Chondrocyte (in vitro differentiated cells): ENCODE measurements around the gene JAKMIP1. TPM values are rescaled to one million over a fixed set of nuclear protein-coding genes. Genes with fewer than 3 reads are reported as not detected.

ENCODE experiments used
- DNase-seq: peaks from one replicate; pipeline ENCODE4 v3.0.0; 2021; ENCODE audit warnings: mixed read lengths, low spot score
- H3K27ac Mint-ChIP-seq: one replicate; pipeline ENCODE4 v1.8.0; 2021; ENCODE audit warnings: mild to moderate bottlenecking, moderate library complexity, mixed read lengths; ENCODE audit not compliant: unreplicated experiment
- H3K27me3 Mint-ChIP-seq: 2 replicates; pipeline ENCODE4 v1.8.0; 2021; ENCODE audit warnings: low read depth, mixed read lengths
- H3K36me3 Mint-ChIP-seq: 2 replicates; pipeline ENCODE4 v1.8.0; 2021; ENCODE audit warnings: low read depth, mixed read lengths
- H3K4me1 Mint-ChIP-seq: 2 replicates; pipeline ENCODE4 v1.8.0; 2021; ENCODE audit warnings: low read depth, mild to moderate bottlenecking, mixed read lengths
- H3K4me3 Mint-ChIP-seq: one replicate; pipeline ENCODE4 v1.8.0; 2021; ENCODE audit warnings: mild to moderate bottlenecking, moderate library complexity, mixed read lengths; ENCODE audit not compliant: unreplicated experiment
- H3K9me3 Mint-ChIP-seq: 2 replicates; pipeline ENCODE4 v1.8.0; 2021; ENCODE audit warnings: low read depth, mixed read lengths
- CTCF ChIP-seq: fragments of 200-600 bp; sonication (generic); IDR thresholded peaks from 2 replicates; pipeline ENCODE4 v1.5.0; 2021; ENCODE audit warnings: antibody characterized with exemption, mild to moderate bottlenecking, moderate library complexity
- total RNA-seq: library from RNA; stranded (reverse); gene quantifications from 3 replicates; pipeline ENCODE4 v1.2.1, GENCODE V29; 2021

JAKMIP1 gene
- total RNA-seq, 1 donor from 2014 or later = 0.10 TPM

- Mint-ChIP-seq H3K27ac (no peak overlapping the region), H3K4me3 (no peak overlapping the region), H3K9me3 (no peaks in the 10 kb centered on the region), H3K4me1 (no peaks in the 10 kb centered on the region), H3K27me3 (peaks cover 56% of the 10 kb centered on the region), H3K36me3 (no peaks in the 10 kb centered on the region)
- no peak for DNase-seq
- no peak for TF ChIP-seq CTCF
These were observed 155.5 kb downstream of the JAKMIP1 start for GRCh38 chr4:6044805-6045204.

GRCh38 chr4:6044276-6044675 lies 156.1 kb downstream of the JAKMIP1 start:
- no peak for TF ChIP-seq CTCF
- DNase-seq = peak; percentile 54
- no peaks in the 10 kb centered on the region for H3K36me3 Mint-ChIP-seq
- no peaks in the 10 kb centered on the region for H3K9me3 Mint-ChIP-seq
- H3K4me1 Mint-ChIP-seq = no peaks in the 10 kb centered on the region
- H3K27me3 Mint-ChIP-seq = peaks cover 56% of the 10 kb centered on the region
- H3K27ac Mint-ChIP-seq = no peak overlapping the region
- H3K4me3 Mint-ChIP-seq = no peak overlapping the region

GRCh38 chr4:6043843-6044242 lies 156.5 kb downstream of the JAKMIP1 start:
- TF ChIP-seq CTCF = no peak
- Mint-ChIP-seq H3K27me3 (peaks cover 58% of the 10 kb centered on the region), H3K36me3 (no peaks in the 10 kb centered on the region), H3K9me3 (no peaks in the 10 kb centered on the region), H3K27ac (no peak overlapping the region), H3K4me1 (no peaks in the 10 kb centered on the region), H3K4me3 (no peak overlapping the region)
- DNase-seq = peak; percentile 60

GRCh38 chr4:6043188-6043587 lies 157.2 kb downstream of the JAKMIP1 start:
- DNase-seq = peak; percentile 67
- Mint-ChIP-seq H3K4me3 (no peak overlapping the region), H3K9me3 (no peaks in the 10 kb centered on the region), H3K27ac (no peak overlapping the region), H3K27me3 (peaks cover 57% of the 10 kb centered on the region), H3K36me3 (no peaks in the 10 kb centered on the region), H3K4me1 (no peaks in the 10 kb centered on the region)
- TF ChIP-seq CTCF = no peak

GRCh38 chr4:6042293-6043063 lies 157.9 kb downstream of the JAKMIP1 start:
- no peak overlapping the region for H3K4me3 Mint-ChIP-seq
- no peak for TF ChIP-seq CTCF
- no peaks in the 10 kb centered on the region for H3K36me3 Mint-ChIP-seq
- peaks cover 53% of the 10 kb centered on the region for H3K27me3 Mint-ChIP-seq
- no peak overlapping the region for H3K27ac Mint-ChIP-seq
- no peaks in the 10 kb centered on the region for H3K4me1 Mint-ChIP-seq
- no peaks in the 10 kb centered on the region for H3K9me3 Mint-ChIP-seq
- DNase-seq = peak; percentile 60
